ENCODE data around the gene PVR. TPM values are rescaled to one million over a fixed set of nuclear protein-coding genes. Genes with fewer than 3 reads are reported as not detected.
"Not testable (repeated sequence)": the region's sequence is repeated elsewhere in the genome, so short reads cannot be mapped to it uniquely, and the experiment has no call there.

PVR gene
- total RNA-seq, 1 donor from 2014 or later, result 15.7 TPM

GRCh38 chr19:44605547-44605946 lies 38.2 kb upstream of the PVR start:
- Histone ChIP-seq H3K27me3 (ENCODE audit: control insufficient read depth in 3 of 3, insufficient read depth in 3 of 3, low read length in 3 of 3) (peaks cover 0 to 4% (median 0%) of the 10 kb centered on the region in 3 donors), H3K27ac (ENCODE audit: low read depth, low read length) (no peak overlapping the region), H3K9ac (ENCODE audit: low read depth in 1 of 3, low read length in 3 of 3) (no peak overlapping the region)

GRCh38 chr19:44607049-44607448 lies 36.7 kb upstream of the PVR start:
- Histone ChIP-seq H3K27ac (ENCODE audit: low read depth, low read length) (no peak overlapping the region), H3K4me3 (ENCODE audit: low read length in 3 of 3) (no peak overlapping the region), H3K4me1 (ENCODE audit: control insufficient read depth in 3 of 3, insufficient read depth in 3 of 3, low read length in 3 of 3) (peaks cover 0 to 3% (median 2%) of the 10 kb centered on the region in 3 donors), H3K9ac (ENCODE audit: low read depth in 1 of 3, low read length in 3 of 3) (no peak overlapping the region), H3K9me3 (ENCODE audit: control insufficient read depth in 3 of 3, low read length in 3 of 3) (no peaks in the 10 kb centered on the region), H3K27me3 (ENCODE audit: control insufficient read depth in 3 of 3, insufficient read depth in 3 of 3, low read length in 3 of 3) (no peaks in the 10 kb centered on the region), H3K36me3 (ENCODE audit: control insufficient read depth in 3 of 3, insufficient read depth in 3 of 3, low read length in 3 of 3) (no peaks in the 10 kb centered on the region)

More at GRCh38 chr19:44605547-44605946, 38.2 kb upstream of the PVR start:
- Histone ChIP-seq H3K4me3 (ENCODE audit: low read length in 3 of 3) (no peak overlapping the region), H3K36me3 (ENCODE audit: control insufficient read depth in 3 of 3, insufficient read depth in 3 of 3, low read length in 3 of 3) (no peaks in the 10 kb centered on the region), H3K9me3 (ENCODE audit: control insufficient read depth in 3 of 3, low read length in 3 of 3) (no peaks in the 10 kb centered on the region), H3K4me1 (ENCODE audit: control insufficient read depth in 3 of 3, insufficient read depth in 3 of 3, low read length in 3 of 3) (peaks cover 0 to 3% (median 2%) of the 10 kb centered on the region in 3 donors)

- peaks cover 0 to 2% (median 0%) of the 10 kb centered on the region in 3 donors for H3K27me3 ChIP-seq (ENCODE audit: control insufficient read depth in 3 of 3, insufficient read depth in 3 of 3, low read length in 3 of 3)
- H3K27ac ChIP-seq (ENCODE audit: low read depth, low read length), result no peak overlapping the region
- H3K36me3 ChIP-seq (ENCODE audit: control insufficient read depth in 3 of 3, insufficient read depth in 3 of 3, low read length in 3 of 3), result no peaks in the 10 kb centered on the region
- H3K4me1 ChIP-seq (ENCODE audit: control insufficient read depth in 3 of 3, insufficient read depth in 3 of 3, low read length in 3 of 3), result peaks cover 0 to 3% (median 2%) of the 10 kb centered on the region in 3 donors
- H3K9ac ChIP-seq (ENCODE audit: low read depth in 1 of 3, low read length in 3 of 3), result no peak overlapping the region
- H3K9me3 ChIP-seq (ENCODE audit: control insufficient read depth in 3 of 3, low read length in 3 of 3), result no peaks in the 10 kb centered on the region
- no peak overlapping the region for H3K4me3 ChIP-seq (ENCODE audit: low read length in 3 of 3)
Observed at GRCh38 chr19:44607917-44608316, 35.8 kb upstream of the PVR start.

GRCh38 chr19:44608391-44608821 lies 35.3 kb upstream of the PVR start:
- H3K36me3 ChIP-seq (ENCODE audit: control insufficient read depth in 3 of 3, insufficient read depth in 3 of 3, low read length in 3 of 3), result no peaks in the 10 kb centered on the region
- H3K27ac ChIP-seq (ENCODE audit: low read depth, low read length), result no peak overlapping the region
- no peak overlapping the region for H3K9ac ChIP-seq (ENCODE audit: low read depth in 1 of 3, low read length in 3 of 3)
- peaks cover 0 to 2% (median 0%) of the 10 kb centered on the region in 3 donors for H3K27me3 ChIP-seq (ENCODE audit: control insufficient read depth in 3 of 3, insufficient read depth in 3 of 3, low read length in 3 of 3)
- peaks cover 0 to 3% (median 2%) of the 10 kb centered on the region in 3 donors for H3K4me1 ChIP-seq (ENCODE audit: control insufficient read depth in 3 of 3, insufficient read depth in 3 of 3, low read length in 3 of 3)
- H3K9me3 ChIP-seq (ENCODE audit: control insufficient read depth in 3 of 3, low read length in 3 of 3), result no peaks in the 10 kb centered on the region
- H3K4me3 ChIP-seq (ENCODE audit: low read length in 3 of 3), result no peak overlapping the region

- H3K27me3 ChIP-seq (ENCODE audit: control insufficient read depth in 3 of 3, insufficient read depth in 3 of 3, low read length in 3 of 3), result peaks cover 0 to 2% (median 0%) of the 10 kb centered on the region in 3 donors
- H3K27ac ChIP-seq (ENCODE audit: low read depth, low read length), result no peak overlapping the region
- no peaks in the 10 kb centered on the region for H3K9me3 ChIP-seq (ENCODE audit: control insufficient read depth in 3 of 3, low read length in 3 of 3)
- H3K4me3 ChIP-seq (ENCODE audit: low read length in 3 of 3), result no peak overlapping the region
- H3K9ac ChIP-seq (ENCODE audit: low read depth in 1 of 3, low read length in 3 of 3), result no peak overlapping the region
- H3K4me1 ChIP-seq (ENCODE audit: control insufficient read depth in 3 of 3, insufficient read depth in 3 of 3, low read length in 3 of 3), result peaks cover 0 to 3% (median 0%) of the 10 kb centered on the region in 3 donors
- no peaks in the 10 kb centered on the region for H3K36me3 ChIP-seq (ENCODE audit: control insufficient read depth in 3 of 3, insufficient read depth in 3 of 3, low read length in 3 of 3)
Observed at GRCh38 chr19:44609219-44609618, 34.5 kb upstream of the PVR start.

GRCh38 chr19:44610497-44610896 lies 33.2 kb upstream of the PVR start:
- not testable (repeated sequence) for H3K27me3 ChIP-seq (ENCODE audit: control insufficient read depth in 3 of 3, insufficient read depth in 3 of 3, low read length in 3 of 3); H3K4me1 ChIP-seq (ENCODE audit: control insufficient read depth in 3 of 3, insufficient read depth in 3 of 3, low read length in 3 of 3); H3K4me3 ChIP-seq (ENCODE audit: low read length in 3 of 3); H3K27ac ChIP-seq (ENCODE audit: low read depth, low read length); H3K9ac ChIP-seq (ENCODE audit: low read depth in 1 of 3, low read length in 3 of 3); H3K9me3 ChIP-seq (ENCODE audit: control insufficient read depth in 3 of 3, low read length in 3 of 3); H3K36me3 ChIP-seq (ENCODE audit: control insufficient read depth in 3 of 3, insufficient read depth in 3 of 3, low read length in 3 of 3)

- peaks cover 0 to 2% (median 0%) of the 10 kb centered on the region in 3 donors for H3K27me3 ChIP-seq (ENCODE audit: control insufficient read depth in 3 of 3, insufficient read depth in 3 of 3, low read length in 3 of 3)
- no peak overlapping the region for H3K4me3 ChIP-seq (ENCODE audit: low read length in 3 of 3)
- H3K27ac ChIP-seq (ENCODE audit: low read depth, low read length), result no peak overlapping the region
- H3K9ac ChIP-seq (ENCODE audit: low read depth in 1 of 3, low read length in 3 of 3), result no peak overlapping the region
- H3K9me3 ChIP-seq (ENCODE audit: control insufficient read depth in 3 of 3, low read length in 3 of 3), result no peaks in the 10 kb centered on the region
- H3K36me3 ChIP-seq (ENCODE audit: control insufficient read depth in 3 of 3, insufficient read depth in 3 of 3, low read length in 3 of 3), result no peaks in the 10 kb centered on the region
- no peaks in the 10 kb centered on the region for H3K4me1 ChIP-seq (ENCODE audit: control insufficient read depth in 3 of 3, insufficient read depth in 3 of 3, low read length in 3 of 3)
Observed at GRCh38 chr19:44611812-44612295, 31.9 kb upstream of the PVR start.

- Histone ChIP-seq H3K9me3 (ENCODE audit: control insufficient read depth in 3 of 3, low read length in 3 of 3) (no peaks in the 10 kb centered on the region), H3K9ac (ENCODE audit: low read depth in 1 of 3, low read length in 3 of 3) (no peak within 1 kb of the TSS), H3K36me3 (ENCODE audit: control insufficient read depth in 3 of 3, insufficient read depth in 3 of 3, low read length in 3 of 3) (no peaks in the 10 kb centered on the region), H3K27me3 (ENCODE audit: control insufficient read depth in 3 of 3, insufficient read depth in 3 of 3, low read length in 3 of 3) (peaks cover 0 to 2% (median 0%) of the 10 kb centered on the region in 3 donors), H3K27ac (ENCODE audit: low read depth, low read length) (no peak within 1 kb of the TSS), H3K4me3 (ENCODE audit: low read length in 3 of 3) (no peak within 1 kb of the TSS), H3K4me1 (ENCODE audit: control insufficient read depth in 3 of 3, insufficient read depth in 3 of 3, low read length in 3 of 3) (no peaks in the 10 kb centered on the region)
Observed at GRCh38 chr19:44613295-44614178, 30.2 kb upstream of the PVR start, which contains the start of gene IGSF23. Gene IGSF23, plus strand, starts transcription at chr19:44613563. Its CDS starts 83 bp downstream, at chr19:44613646.

- H3K27me3 ChIP-seq (ENCODE audit: control insufficient read depth in 3 of 3, insufficient read depth in 3 of 3, low read length in 3 of 3), result peaks cover 0 to 2% (median 0%) of the 10 kb centered on the region in 3 donors
- H3K9ac ChIP-seq (ENCODE audit: low read depth in 1 of 3, low read length in 3 of 3), result no peak overlapping the region
- H3K9me3 ChIP-seq (ENCODE audit: control insufficient read depth in 3 of 3, low read length in 3 of 3), result no peaks in the 10 kb centered on the region
- no peak overlapping the region for H3K4me3 ChIP-seq (ENCODE audit: low read length in 3 of 3)
- H3K27ac ChIP-seq (ENCODE audit: low read depth, low read length), result no peak overlapping the region
- no peaks in the 10 kb centered on the region for H3K4me1 ChIP-seq (ENCODE audit: control insufficient read depth in 3 of 3, insufficient read depth in 3 of 3, low read length in 3 of 3)
- H3K36me3 ChIP-seq (ENCODE audit: control insufficient read depth in 3 of 3, insufficient read depth in 3 of 3, low read length in 3 of 3), result no peaks in the 10 kb centered on the region
Observed at GRCh38 chr19:44614313-44614712, 29.4 kb upstream of the PVR start.

GRCh38 chr19:44615863-44616247 lies 27.9 kb upstream of the PVR start:
- peaks cover 0 to 2% (median 0%) of the 10 kb centered on the region in 3 donors for H3K27me3 ChIP-seq (ENCODE audit: control insufficient read depth in 3 of 3, insufficient read depth in 3 of 3, low read length in 3 of 3)
- no peak overlapping the region for H3K4me3 ChIP-seq (ENCODE audit: low read length in 3 of 3)
- H3K4me1 ChIP-seq (ENCODE audit: control insufficient read depth in 3 of 3, insufficient read depth in 3 of 3, low read length in 3 of 3), result no peaks in the 10 kb centered on the region
- H3K27ac ChIP-seq (ENCODE audit: low read depth, low read length), result no peak overlapping the region
- H3K36me3 ChIP-seq (ENCODE audit: control insufficient read depth in 3 of 3, insufficient read depth in 3 of 3, low read length in 3 of 3), result no peaks in the 10 kb centered on the region
- H3K9ac ChIP-seq (ENCODE audit: low read depth in 1 of 3, low read length in 3 of 3), result no peak overlapping the region
- H3K9me3 ChIP-seq (ENCODE audit: control insufficient read depth in 3 of 3, low read length in 3 of 3), result no peaks in the 10 kb centered on the region

Data from skeletal muscle tissue (tissue), 4 donors.